Activated T-helper 17 cell treated with anti-CD3 and anti-CD28 coated beads, Interleukin-2, amount 50 U/mL, for 72 hours (primary cell): ENCODE data around the gene MEGF6. TPM values are rescaled to one million over a fixed set of nuclear protein-coding genes. Genes with fewer than 3 reads are reported as not detected.

Source experiments
- ATAC-seq: fragments of 150-1000 bp; cut with Tn5 transposase; replicated peaks from 2 replicates; pipeline ENCODE4 v1.10.0; 2021; ENCODE audit warnings: mild to moderate bottlenecking, moderate library complexity
- H3K27ac Mint-ChIP-seq: one replicate; pipeline ENCODE4 v1.8.0; 2022; ENCODE audit warnings: mixed read lengths
- H3K27me3 Mint-ChIP-seq: one replicate; pipeline ENCODE4 v1.8.0; 2022; ENCODE audit warnings: mixed read lengths
- H3K36me3 Mint-ChIP-seq: one replicate; pipeline ENCODE4 v1.8.0; 2022; ENCODE audit warnings: low read depth, mild to moderate bottlenecking, mixed read lengths
- H3K4me1 Mint-ChIP-seq: one replicate; pipeline ENCODE4 v1.8.0; 2022; ENCODE audit warnings: mixed read lengths
- H3K4me3 Mint-ChIP-seq: one replicate; pipeline ENCODE4 v1.8.0; 2022; ENCODE audit warnings: mild to moderate bottlenecking, mixed read lengths
- H3K9me3 Mint-ChIP-seq: one replicate; pipeline ENCODE4 v1.8.0; 2022; ENCODE audit warnings: mixed read lengths
- total RNA-seq, 2 donors: library from RNA; stranded (reverse); gene quantifications; one replicate each; pipeline ENCODE4 v1.2.3, GENCODE V29; 2022

MEGF6 gene
- total RNA-seq, 2 donors from 2014 or later, result 5.0 to 9.7 TPM

DNA sequence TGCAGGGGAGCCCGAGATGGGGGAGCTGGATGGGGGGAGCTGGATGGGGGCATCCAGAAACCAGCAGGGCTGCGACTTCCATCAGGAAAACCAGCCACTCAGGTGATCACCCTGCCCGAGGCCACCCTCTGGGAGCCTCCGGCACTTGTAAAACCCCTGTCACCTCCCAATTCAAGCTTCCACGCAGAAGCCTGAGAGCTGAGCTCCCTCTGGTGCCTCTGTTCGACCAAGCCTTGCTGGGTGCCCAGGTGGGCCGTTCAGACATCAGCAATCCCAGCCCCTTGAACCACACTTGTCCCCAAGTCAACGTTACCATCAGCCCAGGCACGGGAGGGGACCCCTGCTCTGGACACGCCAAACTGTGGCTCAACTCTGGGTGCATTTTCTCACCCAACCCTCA is 59.6 kb downstream of the MEGF6 start:
- Mint-ChIP-seq H3K27ac (no peak overlapping the region), H3K4me1 (no peaks in the 10 kb centered on the region), H3K9me3 (no peaks in the 10 kb centered on the region), H3K4me3 (no peak overlapping the region), H3K27me3 (no peaks in the 10 kb centered on the region), H3K36me3 (no peaks in the 10 kb centered on the region)
- ATAC-seq, result no peak

DNA sequence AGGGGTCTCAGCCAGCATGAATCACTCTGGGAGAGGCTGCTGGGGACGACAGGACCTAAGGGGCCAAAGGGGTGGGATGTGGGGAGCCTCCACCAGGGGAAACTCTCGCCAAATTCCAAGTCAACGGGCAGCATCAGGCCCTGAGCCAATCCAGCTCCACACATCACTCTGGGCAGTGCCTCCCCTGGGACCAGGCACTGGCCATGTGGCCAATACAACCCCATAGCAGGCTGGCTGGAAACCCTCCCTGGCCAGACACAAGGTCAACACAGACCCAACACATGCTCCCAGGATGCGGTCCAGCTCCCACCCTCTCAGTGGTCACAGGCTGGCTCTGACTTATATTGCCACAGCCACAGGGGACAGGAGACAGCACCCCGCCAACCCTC is 60.0 kb downstream of the MEGF6 start:
- no peaks in the 10 kb centered on the region for H3K9me3 Mint-ChIP-seq
- no peak for ATAC-seq
- no peak overlapping the region for H3K27ac Mint-ChIP-seq
- H3K36me3 Mint-ChIP-seq, result no peaks in the 10 kb centered on the region
- no peaks in the 10 kb centered on the region for H3K27me3 Mint-ChIP-seq
- H3K4me3 Mint-ChIP-seq, result no peak overlapping the region
- H3K4me1 Mint-ChIP-seq, result no peaks in the 10 kb centered on the region

DNA sequence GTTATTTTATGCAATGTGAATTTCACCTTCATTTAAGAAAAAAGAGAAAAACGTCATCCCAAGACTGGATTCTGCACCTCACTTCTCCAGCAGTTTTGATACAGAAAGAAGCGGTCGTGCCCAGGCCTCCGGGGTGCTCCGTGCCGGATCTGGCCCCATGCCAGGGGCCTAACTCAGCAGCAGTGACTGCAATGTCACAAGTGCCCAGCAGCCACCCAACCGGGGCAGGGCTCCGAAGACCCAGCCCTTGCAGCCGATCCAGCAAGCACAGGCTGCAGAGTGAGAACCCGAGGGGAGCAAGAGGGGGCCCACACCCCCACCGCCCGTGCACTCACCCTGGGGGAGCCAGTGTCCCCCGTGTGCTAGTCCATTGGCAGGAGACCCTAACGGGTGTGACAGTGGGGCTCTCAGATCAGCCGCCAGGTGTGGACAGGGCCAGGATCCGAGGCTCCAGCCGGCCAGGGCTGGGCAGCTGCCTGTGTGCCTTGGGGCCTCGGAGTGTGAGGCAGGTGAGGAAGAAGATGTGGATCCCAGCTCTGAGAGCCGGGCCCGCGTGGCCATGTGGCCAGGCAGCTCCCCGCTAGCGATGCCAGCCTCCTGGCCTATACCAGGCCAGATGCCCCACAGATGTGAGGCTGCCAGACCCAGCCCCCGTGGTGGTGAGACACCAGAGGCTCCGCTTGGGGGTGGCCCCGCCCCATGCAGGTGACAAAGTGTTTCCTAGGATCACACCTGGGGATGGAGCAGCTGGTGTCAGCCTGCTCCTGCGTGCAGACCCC is 60.6 kb downstream of the MEGF6 start:
- H3K4me1 Mint-ChIP-seq, result no peaks in the 10 kb centered on the region
- ATAC-seq, result no peak
- no peaks in the 10 kb centered on the region for H3K36me3 Mint-ChIP-seq
- H3K9me3 Mint-ChIP-seq, result no peaks in the 10 kb centered on the region
- H3K27ac Mint-ChIP-seq, result no peak overlapping the region
- H3K4me3 Mint-ChIP-seq, result no peak overlapping the region
- H3K27me3 Mint-ChIP-seq, result no peaks in the 10 kb centered on the region

DNA sequence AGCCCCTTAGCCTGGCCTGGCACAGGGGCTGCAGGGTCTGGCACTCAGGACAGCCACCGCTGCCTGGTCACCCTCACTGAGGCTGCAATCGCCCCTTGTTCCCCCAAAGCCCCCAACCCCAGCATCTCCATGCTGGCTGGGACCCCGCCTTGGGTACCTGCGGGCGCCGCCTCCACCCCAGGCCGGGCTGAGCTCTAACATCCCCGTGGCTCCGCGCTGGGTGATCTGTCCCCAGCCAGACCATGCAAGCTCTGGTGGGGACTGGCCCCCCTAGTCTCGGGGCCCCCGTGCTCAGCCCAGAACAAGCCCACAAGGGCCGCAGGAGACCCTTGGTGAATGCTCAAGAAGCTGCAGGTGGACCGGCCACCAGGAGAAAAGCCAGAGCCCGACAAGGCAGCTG is 62.4 kb downstream of the MEGF6 start:
- Mint-ChIP-seq H3K27ac (no peak overlapping the region), H3K36me3 (no peaks in the 10 kb centered on the region), H3K9me3 (no peaks in the 10 kb centered on the region), H3K27me3 (no peaks in the 10 kb centered on the region), H3K4me1 (no peaks in the 10 kb centered on the region), H3K4me3 (no peak overlapping the region)
- ATAC-seq, result no peak

DNA sequence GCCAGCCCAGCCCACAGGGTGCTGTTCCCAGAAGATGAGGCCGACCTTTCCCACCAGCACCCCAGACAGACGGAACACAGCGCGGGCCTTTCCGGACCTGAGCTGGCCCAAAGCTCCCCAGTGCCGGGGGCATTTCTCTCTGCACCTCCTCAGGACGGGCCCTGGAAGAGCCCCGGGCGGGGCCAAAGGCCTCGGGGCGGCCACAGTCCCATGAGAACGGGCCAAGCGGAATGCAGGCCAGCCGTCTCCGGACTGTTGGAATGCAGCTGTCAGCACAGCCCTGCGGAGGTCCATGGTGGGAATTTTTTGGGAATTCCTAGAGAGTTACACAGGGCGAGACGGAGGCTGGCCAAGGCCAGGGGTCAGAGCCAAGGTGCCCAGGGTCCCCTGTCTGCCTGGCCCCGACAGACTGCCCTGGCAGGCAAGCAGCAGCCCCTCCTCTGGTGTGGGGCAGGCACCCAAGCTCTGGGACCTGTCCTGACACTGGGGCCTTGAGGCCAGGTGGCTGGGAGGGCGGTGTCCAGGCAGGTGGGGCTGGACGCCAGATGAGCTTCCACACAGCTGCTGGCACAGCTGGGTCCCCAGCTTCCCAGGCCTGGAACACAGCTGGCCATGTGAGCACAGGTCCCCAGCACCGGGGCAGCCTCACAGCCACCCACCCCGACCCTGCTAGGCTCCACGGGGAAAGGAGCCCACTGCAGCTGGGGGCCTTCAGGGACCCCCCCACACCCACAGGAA is 63.0 kb downstream of the MEGF6 start:
- Mint-ChIP-seq H3K36me3 (no peaks in the 10 kb centered on the region), H3K4me1 (no peaks in the 10 kb centered on the region)

DNA sequence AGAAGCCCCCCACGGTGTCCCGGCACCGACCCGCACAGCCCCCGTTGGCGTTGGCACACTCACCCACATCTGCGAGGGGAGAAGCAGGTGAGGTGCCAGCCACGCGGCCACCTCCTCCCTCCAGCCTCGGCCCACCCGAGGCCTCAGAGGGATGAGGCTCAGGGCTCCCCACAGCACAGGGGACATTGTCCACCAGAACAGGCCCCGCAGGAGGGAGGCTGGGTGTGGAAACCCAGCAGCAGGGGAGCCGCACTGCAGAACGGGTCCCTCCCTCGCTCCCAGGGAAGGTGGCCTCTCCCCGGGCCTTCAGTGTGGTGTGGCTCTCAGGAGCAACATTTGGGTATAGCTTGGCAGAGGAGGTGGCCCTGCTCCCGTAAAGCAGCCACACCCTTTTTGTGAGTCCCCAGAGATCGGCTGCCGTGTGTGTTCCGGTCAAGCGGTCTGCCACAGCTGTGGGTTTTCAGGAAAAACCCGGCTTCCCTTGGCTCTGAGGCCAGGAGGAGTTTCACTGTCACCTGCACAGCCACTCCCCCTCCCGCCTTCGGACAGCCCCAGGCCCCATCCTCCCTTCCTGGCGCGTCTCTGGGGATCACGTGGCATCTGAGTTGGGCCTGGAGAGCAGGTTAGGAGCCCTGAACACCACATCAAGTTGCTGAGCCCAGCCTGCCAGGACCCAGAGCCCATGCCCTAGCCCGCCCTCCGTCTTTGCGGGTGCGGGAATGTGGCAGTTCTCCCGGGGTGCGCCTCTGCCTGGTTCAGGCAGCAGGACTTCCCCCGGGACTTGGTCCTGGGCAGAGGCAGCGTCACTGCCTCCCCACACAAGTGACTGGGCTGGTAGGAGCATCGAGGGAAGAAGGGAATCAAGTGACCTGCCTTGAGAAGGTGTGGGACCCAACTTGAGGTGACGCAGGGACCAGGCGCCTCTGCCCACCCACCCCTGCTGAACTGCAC is 64.0 kb downstream of the MEGF6 start:
- Mint-ChIP-seq H3K36me3 (no peaks in the 10 kb centered on the region), H3K27me3 (no peaks in the 10 kb centered on the region), H3K9me3 (no peaks in the 10 kb centered on the region), H3K27ac (no peak overlapping the region), H3K4me3 (no peak overlapping the region), H3K4me1 (no peaks in the 10 kb centered on the region)
- ATAC-seq, result no peak

More for the DNA sequence above, 63.0 kb downstream of the MEGF6 start:
- H3K27me3 Mint-ChIP-seq, result no peaks in the 10 kb centered on the region
- ATAC-seq, result no peak
- no peak overlapping the region for H3K27ac Mint-ChIP-seq
- H3K9me3 Mint-ChIP-seq, result no peaks in the 10 kb centered on the region
- no peak overlapping the region for H3K4me3 Mint-ChIP-seq

DNA sequence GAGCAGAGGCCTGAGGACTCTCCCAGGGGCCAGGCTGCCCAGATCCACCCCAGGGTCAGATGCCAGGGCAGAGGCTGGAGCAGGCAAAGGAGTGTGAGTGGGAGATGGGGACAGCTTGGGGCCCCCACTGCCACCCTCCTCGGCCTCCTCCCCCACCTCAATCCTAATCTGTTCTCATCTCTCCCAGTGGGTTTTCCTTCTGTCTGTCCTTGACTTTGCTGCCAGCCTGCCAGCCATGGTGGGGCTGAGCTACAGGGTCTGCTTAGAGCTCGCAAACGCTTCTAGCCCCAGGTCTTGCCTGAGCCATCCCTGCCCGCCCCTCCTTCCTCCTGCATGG is 65.3 kb downstream of the MEGF6 start:
- no peak overlapping the region for H3K4me3 Mint-ChIP-seq
- H3K27ac Mint-ChIP-seq, result no peak overlapping the region
- no peaks in the 10 kb centered on the region for H3K9me3 Mint-ChIP-seq
- no peaks in the 10 kb centered on the region for H3K36me3 Mint-ChIP-seq
- no peaks in the 10 kb centered on the region for H3K27me3 Mint-ChIP-seq
- ATAC-seq, result no peak
- no peaks in the 10 kb centered on the region for H3K4me1 Mint-ChIP-seq

DNA sequence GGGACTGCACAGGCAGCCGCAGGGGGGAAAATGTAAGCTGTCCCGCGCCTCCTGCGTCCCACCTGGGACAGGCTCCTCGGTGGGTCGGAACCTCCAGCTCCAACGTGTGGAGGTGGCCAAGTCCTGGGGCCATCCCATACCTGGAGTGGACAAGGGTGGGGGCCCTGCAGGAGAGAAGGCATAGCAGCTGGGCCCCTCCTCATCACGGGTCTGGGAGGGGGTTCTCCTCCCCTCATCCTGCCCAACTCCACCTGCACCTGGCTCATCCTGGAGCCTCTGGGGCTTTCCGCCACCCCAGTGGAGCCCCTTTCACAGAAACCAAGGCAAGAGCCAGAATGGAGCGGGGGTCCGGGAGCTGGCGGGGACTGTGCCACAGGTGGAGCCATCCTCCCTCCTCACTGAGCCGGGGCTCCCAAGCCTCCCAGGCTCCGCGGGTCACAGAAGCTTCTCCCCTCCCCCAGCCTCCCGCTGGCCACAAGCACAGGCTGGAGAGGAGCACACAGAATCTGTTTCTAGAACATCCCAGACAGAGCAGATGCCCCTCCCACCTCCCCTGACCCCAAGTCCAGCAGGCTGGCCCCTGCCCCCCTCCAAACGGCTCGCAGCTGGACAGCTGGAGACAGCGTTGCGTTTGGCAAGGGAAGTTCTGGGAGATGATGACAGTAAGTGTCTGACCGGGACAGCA is 65.8 kb downstream of the MEGF6 start:
- H3K4me3 Mint-ChIP-seq, result no peak overlapping the region
- no peaks in the 10 kb centered on the region for H3K9me3 Mint-ChIP-seq
- ATAC-seq, result no peak
- H3K27me3 Mint-ChIP-seq, result no peaks in the 10 kb centered on the region
- H3K36me3 Mint-ChIP-seq, result no peaks in the 10 kb centered on the region
- H3K4me1 Mint-ChIP-seq, result no peaks in the 10 kb centered on the region
- H3K27ac Mint-ChIP-seq, result no peak overlapping the region

DNA sequence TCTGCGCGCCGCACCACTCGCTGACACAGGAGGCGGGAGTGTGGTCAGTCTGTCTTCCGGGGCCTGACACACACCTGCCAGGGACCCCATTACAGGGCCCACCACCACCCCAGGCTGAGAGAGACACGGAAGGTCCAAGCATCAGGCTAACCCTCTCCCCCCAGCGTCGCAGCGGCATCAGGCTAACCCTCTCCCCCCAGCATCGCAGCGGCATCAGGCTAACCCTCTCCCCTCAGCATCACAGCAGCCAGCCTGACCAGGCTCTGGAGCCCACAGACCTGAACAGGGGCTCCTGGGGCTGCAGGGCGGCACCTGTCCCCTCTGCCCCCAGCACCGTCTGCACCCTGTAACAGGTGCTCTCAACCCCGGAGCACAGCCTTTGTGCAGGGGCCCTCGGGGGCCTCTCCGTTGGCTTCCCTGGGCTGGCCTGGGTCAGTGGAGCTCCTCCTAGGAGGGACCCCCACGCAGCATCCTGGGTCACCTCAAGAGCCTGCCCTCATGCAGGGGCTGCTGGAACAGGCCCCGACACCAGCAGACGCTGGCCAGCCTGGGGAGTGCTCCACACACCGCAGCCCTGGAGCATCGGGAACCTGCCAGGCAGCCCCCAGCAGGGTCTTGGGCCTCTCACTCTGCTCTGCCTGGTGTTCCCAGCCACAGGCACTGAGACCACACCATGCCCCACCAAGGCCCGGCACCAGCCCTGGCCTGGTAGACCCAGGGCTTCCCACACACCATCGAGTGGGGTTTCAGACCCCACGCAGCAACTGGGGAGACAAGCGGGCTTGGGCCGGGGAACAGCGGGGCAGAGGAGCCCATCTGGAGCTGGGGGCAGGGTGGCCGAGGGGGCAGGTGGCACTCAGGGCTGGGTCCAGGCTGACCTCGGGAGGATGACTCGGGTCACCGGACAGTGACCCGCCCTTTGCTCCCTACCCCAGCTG is 67.0 kb downstream of the MEGF6 start:
- no peak for ATAC-seq
- no peaks in the 10 kb centered on the region for H3K9me3 Mint-ChIP-seq
- H3K4me1 Mint-ChIP-seq, result no peaks in the 10 kb centered on the region
- H3K27me3 Mint-ChIP-seq, result no peaks in the 10 kb centered on the region
- H3K27ac Mint-ChIP-seq, result no peak overlapping the region
- H3K4me3 Mint-ChIP-seq, result no peak overlapping the region
- no peaks in the 10 kb centered on the region for H3K36me3 Mint-ChIP-seq

DNA sequence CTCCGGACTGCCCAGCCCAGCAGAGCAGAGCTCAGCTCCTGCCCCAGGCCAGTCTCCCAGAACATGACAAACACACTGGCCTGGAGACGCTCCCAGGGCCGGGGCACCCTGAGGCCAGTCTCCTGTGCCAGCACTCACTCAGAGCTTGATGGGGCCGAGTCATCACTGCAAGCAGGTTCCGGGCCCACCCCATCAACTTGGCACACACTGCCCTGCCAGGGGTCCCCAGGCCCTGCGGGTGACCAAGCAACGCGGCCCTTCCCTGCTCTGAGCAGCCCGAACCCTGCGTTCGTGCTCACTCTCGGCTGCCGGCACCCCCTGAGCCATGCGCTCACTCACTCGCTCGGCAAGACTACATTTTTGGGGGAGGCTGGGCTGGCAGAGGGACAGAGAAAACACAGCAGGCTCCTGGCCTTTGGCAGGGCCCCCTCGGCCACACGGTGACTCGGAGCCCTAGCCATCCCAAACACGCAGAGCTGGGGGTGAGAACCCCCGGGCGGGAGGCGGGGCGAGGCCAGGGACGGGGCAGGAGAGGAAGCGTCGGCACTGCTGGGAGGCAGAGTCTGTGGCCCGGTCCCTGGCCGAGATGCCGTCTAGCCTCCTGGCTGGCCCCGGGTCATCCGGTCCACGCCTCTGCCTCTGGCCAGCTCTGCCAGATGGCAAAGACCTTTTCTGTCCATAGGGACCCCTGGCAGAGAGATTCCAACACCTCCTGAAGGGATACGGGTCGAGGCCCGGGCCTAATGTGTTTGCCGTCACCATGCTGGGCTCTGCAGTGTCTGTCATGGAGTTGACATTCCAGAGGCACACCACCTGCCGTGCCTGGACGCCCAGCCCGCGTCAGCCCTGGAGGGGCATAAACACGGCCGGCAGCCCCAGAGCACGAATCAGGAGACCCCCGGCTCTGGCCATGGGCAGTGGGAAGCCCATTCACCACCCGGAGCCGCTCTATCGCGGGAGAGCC is 68.0 kb downstream of the MEGF6 start:
- Mint-ChIP-seq H3K4me3 (no peak overlapping the region), H3K4me1 (no peaks in the 10 kb centered on the region), H3K27ac (no peak overlapping the region), H3K9me3 (no peaks in the 10 kb centered on the region), H3K36me3 (no peaks in the 10 kb centered on the region), H3K27me3 (no peaks in the 10 kb centered on the region)
- ATAC-seq, result no peak

DNA sequence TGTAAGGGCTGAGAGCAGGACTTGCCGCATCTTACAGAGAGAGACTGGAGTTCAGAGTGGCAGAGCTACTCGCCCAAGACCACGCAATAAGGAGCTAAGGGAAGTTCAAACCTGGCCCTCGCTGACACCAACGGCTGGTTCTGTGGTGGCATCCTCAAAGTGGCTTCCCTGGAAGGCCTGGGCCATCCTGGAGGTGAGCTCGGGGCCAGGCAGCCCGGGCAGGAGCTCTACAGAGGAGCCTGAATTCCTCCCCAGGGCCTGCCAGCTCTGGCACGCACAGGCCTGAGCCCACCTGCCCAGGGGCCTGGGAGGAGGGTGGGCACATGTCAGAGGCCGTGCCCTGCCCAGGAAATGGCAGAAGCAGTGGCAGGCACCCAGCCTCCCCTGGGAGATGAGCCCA is 68.6 kb downstream of the MEGF6 start:
- H3K4me1 Mint-ChIP-seq, result no peaks in the 10 kb centered on the region
- H3K27me3 Mint-ChIP-seq, result no peaks in the 10 kb centered on the region
- no peaks in the 10 kb centered on the region for H3K9me3 Mint-ChIP-seq
- H3K27ac Mint-ChIP-seq, result no peak overlapping the region
- no peak for ATAC-seq
- H3K36me3 Mint-ChIP-seq, result no peaks in the 10 kb centered on the region
- no peak overlapping the region for H3K4me3 Mint-ChIP-seq

DNA sequence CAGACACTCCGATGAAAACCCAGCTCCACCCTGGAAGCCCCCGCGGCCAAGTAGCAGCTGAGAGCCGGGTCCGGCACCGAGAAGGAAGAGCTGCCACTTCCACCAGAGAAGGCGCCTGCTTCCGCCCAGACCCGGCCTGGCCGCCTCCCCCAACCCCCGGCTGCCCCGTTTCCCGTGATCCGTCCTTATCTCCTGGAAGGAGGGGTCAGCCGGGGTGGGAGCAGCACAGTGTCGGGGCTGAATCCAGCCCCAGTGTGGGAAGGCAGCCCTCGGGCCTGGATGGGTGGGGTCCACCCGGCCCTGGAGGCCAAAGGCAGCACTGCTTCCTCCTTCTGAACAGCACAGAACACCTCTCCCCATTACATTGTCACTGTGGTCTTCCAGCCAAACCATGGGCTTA is 69.4 kb downstream of the MEGF6 start:
- H3K4me3 Mint-ChIP-seq, result no peak overlapping the region
- H3K9me3 Mint-ChIP-seq, result no peaks in the 10 kb centered on the region
- H3K4me1 Mint-ChIP-seq, result no peaks in the 10 kb centered on the region
- H3K27ac Mint-ChIP-seq, result no peak overlapping the region
- H3K27me3 Mint-ChIP-seq, result no peaks in the 10 kb centered on the region
- no peak for ATAC-seq
- H3K36me3 Mint-ChIP-seq, result no peaks in the 10 kb centered on the region

DNA sequence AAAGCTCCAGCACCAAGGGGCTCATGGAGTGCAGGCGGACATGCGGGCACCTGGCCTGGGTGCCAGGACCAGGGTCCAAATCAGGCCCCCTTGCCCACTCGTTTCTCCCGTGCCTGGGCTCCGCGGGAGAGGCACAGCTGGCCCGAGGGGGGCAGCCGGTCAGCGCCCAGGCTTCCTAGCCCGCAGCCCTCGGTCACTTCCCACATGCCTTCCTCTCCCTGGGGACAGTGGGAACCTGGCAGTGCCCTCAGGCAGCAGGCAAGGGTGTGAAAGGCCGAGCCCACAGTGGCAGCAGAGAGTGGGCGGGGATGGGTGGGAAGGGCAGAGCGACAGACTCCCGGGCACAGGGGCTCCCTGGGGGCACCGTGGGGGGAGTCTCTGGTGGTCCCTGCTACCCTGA is 69.8 kb downstream of the MEGF6 start:
- H3K27ac Mint-ChIP-seq, result no peak overlapping the region
- no peak for ATAC-seq
- H3K36me3 Mint-ChIP-seq, result no peaks in the 10 kb centered on the region
- no peak overlapping the region for H3K4me3 Mint-ChIP-seq
- H3K9me3 Mint-ChIP-seq, result no peaks in the 10 kb centered on the region
- no peaks in the 10 kb centered on the region for H3K27me3 Mint-ChIP-seq
- H3K4me1 Mint-ChIP-seq, result no peaks in the 10 kb centered on the region
